ENCODE data around the gene DMPK. TPM values are rescaled to one million over a fixed set of nuclear protein-coding genes. Genes with fewer than 3 reads are reported as not detected.

DMPK gene
- total and polyA plus RNA-seq, 2 of the 4 experiments (the other 2 are of a cell fraction) = 7.9 to 50.7 TPM

DNA sequence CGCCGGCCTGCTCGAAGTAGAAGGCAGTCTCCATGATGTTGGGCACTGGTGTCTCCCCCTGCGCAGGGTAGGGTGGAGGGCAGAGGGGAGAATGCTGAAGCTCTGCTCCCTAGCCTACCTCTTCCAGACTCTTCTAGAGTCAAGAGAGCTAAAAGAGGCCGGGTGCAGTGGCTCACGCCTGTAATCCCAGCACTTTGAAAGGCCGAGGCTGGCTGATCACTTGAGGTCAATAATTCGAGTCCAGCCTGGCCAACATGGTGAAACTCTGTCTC lies 22.6 kb upstream of the DMPK start:
- dilution Hi-C loops (cut with HindIII; ENCODE audit: low sequenced_read_pairs, unreplicated experiment) = no loop called here
- H2AK5ac ChIP-seq (ENCODE audit: low read depth, low read length) = peak overlapping the region; percentile 63; the same call in 1 of the 2 replicates
- CTCF ChIA-PET = no interaction called here

More for the DNA sequence above, 22.6 kb upstream of the DMPK start:
- no peak for TF ChIP-seq RFX5 (IDR thresholded peaks at IDR 0.05; ENCODE audit: low read depth, low read length)
- no peak for TF ChIP-seq SMC3 (IDR thresholded peaks at IDR 0.05; ENCODE audit: low read depth, low read length)
- TF ChIP-seq, protein P1, sequence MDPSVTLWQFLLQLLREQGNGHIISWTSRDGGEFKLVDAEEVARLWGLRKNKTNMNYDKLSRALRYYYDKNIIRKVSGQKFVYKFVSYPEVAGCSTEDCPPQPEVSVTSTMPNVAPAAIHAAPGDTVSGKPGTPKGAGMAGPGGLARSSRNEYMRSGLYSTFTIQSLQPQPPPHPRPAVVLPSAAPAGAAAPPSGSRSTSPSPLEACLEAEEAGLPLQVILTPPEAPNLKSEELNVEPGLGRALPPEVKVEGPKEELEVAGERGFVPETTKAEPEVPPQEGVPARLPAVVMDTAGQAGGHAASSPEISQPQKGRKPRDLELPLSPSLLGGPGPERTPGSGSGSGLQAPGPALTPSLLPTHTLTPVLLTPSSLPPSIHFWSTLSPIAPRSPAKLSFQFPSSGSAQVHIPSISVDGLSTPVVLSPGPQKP (IDR thresholded peaks at IDR 0.05; ENCODE audit: borderline replicate concordance, low read depth, low read length) = no peak
- TF ChIP-seq POLR2A (IDR thresholded peaks at IDR 0.05; ENCODE audit: low read depth, low read length) = no peak
- no peak for TF ChIP-seq CHD1 (IDR thresholded peaks at IDR 0.05; ENCODE audit: low read depth, low read length)
- no peak for TF ChIP-seq MXI1 (IDR thresholded peaks at IDR 0.05; ENCODE audit: borderline replicate concordance, low read depth, low read length)
- no peak for TF ChIP-seq RAD21 (IDR thresholded peaks at IDR 0.05; ENCODE audit: low read length)
- no peak for TF ChIP-seq RCOR1 (IDR thresholded peaks at IDR 0.05; ENCODE audit: insufficient replicate concordance, low read length)
- TF ChIP-seq, protein P2, sequence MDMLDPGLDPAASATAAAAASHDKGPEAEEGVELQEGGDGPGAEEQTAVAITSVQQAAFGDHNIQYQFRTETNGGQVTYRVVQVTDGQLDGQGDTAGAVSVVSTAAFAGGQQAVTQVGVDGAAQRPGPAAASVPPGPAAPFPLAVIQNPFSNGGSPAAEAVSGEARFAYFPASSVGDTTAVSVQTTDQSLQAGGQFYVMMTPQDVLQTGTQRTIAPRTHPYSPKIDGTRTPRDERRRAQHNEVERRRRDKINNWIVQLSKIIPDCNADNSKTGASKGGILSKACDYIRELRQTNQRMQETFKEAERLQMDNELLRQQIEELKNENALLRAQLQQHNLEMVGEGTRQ (IDR thresholded peaks at IDR 0.05; ENCODE audit: low read depth, low read length) = no peak
- no peak for TF ChIP-seq MAFK (IDR thresholded peaks at IDR 0.05; ENCODE audit: low read depth, low read length)
- TF ChIP-seq BHLHE40 (IDR thresholded peaks at IDR 0.05; ENCODE audit: low read depth, low read length) = no peak
- TF ChIP-seq NFE2L2 (IDR thresholded peaks at IDR 0.05; ENCODE audit: low read depth, low read length) = no peak
- no peak for TF ChIP-seq FOS (IDR thresholded peaks at IDR 0.05; ENCODE audit: low read depth, low read length)
- TF ChIP-seq MAZ (IDR thresholded peaks at IDR 0.05; ENCODE audit: borderline replicate concordance, low read depth, low read length) = no peak
- TF ChIP-seq CTCF (conservative IDR thresholded peaks at IDR 0.05; ENCODE audit: low read depth, low read length) = no peak
- no peak for TF ChIP-seq CEBPB (IDR thresholded peaks at IDR 0.05; ENCODE audit: low read depth, low read length)
- Histone ChIP-seq H4K8ac (ENCODE audit: low read depth in 2 of 2, low read length in 2 of 2) (no peak overlapping the region), H3K4me2 (ENCODE audit: low read depth, low read length) (no peak overlapping the region), H2BK120ac (ENCODE audit: low read depth, low read length) (no peak overlapping the region), H3K9me3 (ENCODE audit: control insufficient read depth, insufficient read depth, low read length) (peaks cover 4% of the 10 kb centered on the region), H2AFZ (replicated peaks; ENCODE audit: low read length, poor library complexity) (no peak overlapping the region), H3K18ac (ENCODE audit: low read depth, low read length) (no peak overlapping the region), H3K27ac (ENCODE audit: insufficient read depth, low read length) (no peak overlapping the region), H3K9ac (ENCODE audit: low read depth, low read length) (no peak overlapping the region), H3K27me3 (ENCODE audit: control insufficient read depth, insufficient read depth, low read length) (no peaks in the 10 kb centered on the region), H3K4me1 (ENCODE audit: control insufficient read depth, insufficient read depth, low read length) (peaks cover 9% of the 10 kb centered on the region), H4K91ac (ENCODE audit: insufficient read depth, low read depth, low read length) (no peak overlapping the region), H2BK15ac (ENCODE audit: low read depth, low read length) (no peak overlapping the region), H2AK9ac (replicated peaks; ENCODE audit: low read depth, low read length, poor library complexity) (no peak overlapping the region), H3K79me1 (ENCODE audit: low read depth in 1 of 2, low read length in 2 of 2) (0 out of 4 replicates have a peak, but pooled peaks cover 0 to under 1% of the 10 kb centered on the region in 2 experiments), H3K4ac (ENCODE audit: low read depth, low read length) (no peak overlapping the region), H3K56ac (ENCODE audit: extremely low read depth, insufficient read depth, low read length) (no peak overlapping the region), H2BK5ac (ENCODE audit: low read depth, low read length, poor library complexity, severe bottlenecking) (no peak overlapping the region), H3K23ac (ENCODE audit: low read depth, low read length) (no peak overlapping the region), H3K9me1 (ENCODE audit: insufficient read depth, low read length) (0 out of 2 replicates have a peak, but pooled peaks cover 2% of the 10 kb centered on the region), H3K36me3 (ENCODE audit: control insufficient read depth, insufficient read depth, low read length) (no peaks in the 10 kb centered on the region), H3K14ac (replicated peaks; ENCODE audit: low read depth, low read length) (no peak overlapping the region), H4K5ac (ENCODE audit: low read depth, low read length) (no peak overlapping the region), H2BK20ac (ENCODE audit: low read depth, low read length) (no peak overlapping the region), H3K4me3 (ENCODE audit: insufficient read depth, low read depth, low read length) (no peak overlapping the region), H4K20me1 (ENCODE audit: insufficient read depth, low read length) (no peaks in the 10 kb centered on the region)
- no CpG with 5 or more reads among the region's 8 CpGs for WGBS, 2 experiments (ENCODE audit: extremely low coverage in 2 of 2, insufficient read length in 1 of 2)
- intact Hi-C loops (cut with micrococcal nuclease) (no loop called here), in situ Hi-C loops (cut with MboI; ENCODE audit: low sequenced_read_pairs) (no loop called here)
- no peak for DNase-seq
- BruUV-seq (replicated peaks) = no TSS peak
- POLR2A ChIA-PET (ENCODE audit: unreplicated experiment) = no interaction called here
- ATAC-seq (ENCODE audit: low read depth) = no peak
